Thyroid gland (tissue), 4 donors: ENCODE data around the gene SEC24D. TPM values are rescaled to one million over a fixed set of nuclear protein-coding genes. Genes with fewer than 3 reads are reported as not detected.
A peak's percentile ranks its signal among the peaks of the same experiment; 100 is the strongest.

ENCODE experiments used
- DNase-seq, 2 donors: peaks; one replicate each; pipeline ENCODE4 v3.0.0-alpha.2; 2019
- H3K27ac ChIP-seq, 3 donors: fragments of 200-600 bp; sonication (generic); 1 replicate in 2 of 3; 2 replicates in 1 of 3; pipeline ENCODE4 v1.5.1; 2016 to 2019; ENCODE audit warnings: mild to moderate bottlenecking in 1 of 3, moderate library complexity in 1 of 3
- H3K27me3 ChIP-seq: fragments of 200-600 bp; sonication (generic); one replicate; pipeline ENCODE4 v1.5.1; 2019
- H3K36me3 ChIP-seq, 2 donors: fragments of 200-600 bp; sonication (generic); one replicate each; pipeline ENCODE4 v1.5.1; 2016 to 2019
- H3K4me1 ChIP-seq, 2 donors: fragments of 200-600 bp; sonication (generic); one replicate each; pipeline ENCODE4 v1.5.1; 2017 to 2019
- H3K4me3 ChIP-seq, 3 donors: fragments of 200-600 bp; sonication (generic); replicated peaks in 1 of 3; 1 replicate in 2 of 3; 2 replicates in 1 of 3; pipeline ENCODE4 v1.5.1; 2016; ENCODE audit warnings: mild to moderate bottlenecking in 1 of 3
- H3K9me3 ChIP-seq: fragments of 200-600 bp; sonication (generic); one replicate; pipeline ENCODE4 v1.5.1; 2017
- CTCF ChIP-seq, 6 experiments: fragments of 200-600 bp in 3 of 6; fragments of 450-650 bp in 3 of 6; sonication (generic) in 3 of 6; IDR thresholded peaks; one replicate each; pipeline ENCODE4 v1.5.1; 2016 to 2019; ENCODE audit warnings: antibody characterized with exemption in 6 of 6, mild to moderate bottlenecking in 2 of 6, inconsistent platforms in 1 of 6, moderate library complexity in 1 of 6
- POLR2A ChIP-seq, 2 donors: fragments of 450-650 bp; IDR thresholded peaks; one replicate each; pipeline ENCODE4 v1.6.1; 2017; ENCODE audit warnings: antibody characterized with exemption in 2 of 2, mild to moderate bottlenecking in 2 of 2, moderate library complexity in 1 of 2
- WGBS, 2 donors: methylation state at CpG; one replicate each; pipeline ENCODE4 v1.1.5; 2017; 5-methylcytosine and 5-hydroxymethylcytosine counted together
- intact Hi-C: fragments of 100-400 bp; cut with DNase I; formaldehyde crosslinking; loops from one replicate; pipeline ENCODE4 v1.15.1; 2023
- total RNA-seq, 4 donors: library from RNA; depleted of rRNA; stranded (reverse); fragments of >200 nt; gene quantifications; one replicate each; pipeline ENCODE4 v1.2.3, GENCODE V29; 2016

The SEC24D gene
- total RNA-seq, 4 donors from 2014 or later = 56.3 to 120 (median 80.4) TPM

- Histone ChIP-seq H3K27ac (peak overlapping the region; percentile 92 to 99 (median 97)), H3K36me3 (peaks cover 17 to 25% of the 10 kb centered on the region in 2 donors), H3K4me3 (peak overlapping the region; percentile 67 to 86 (median 77)), H3K9me3 (no peaks in the 10 kb centered on the region), H3K4me1 (peaks cover 11 to 18% of the 10 kb centered on the region in 2 donors), H3K27me3 (no peaks in the 10 kb centered on the region)
- DNase-seq = peak; percentile 88 to 89
- no peak for TF ChIP-seq CTCF (IDR thresholded peaks at IDR 0.05)
- peak; percentile 41 to 91 for TF ChIP-seq POLR2A (IDR thresholded peaks at IDR 0.05)
- WGBS, 2 donors = 0% methylated on average over 11 to 13 of the region's 13 CpGs
- intact Hi-C loops = no loop called here
Measured at GRCh38 chr4:118834960-118835569, 861 bp downstream of the SEC24D start.

- intact Hi-C loops = no loop called here
- WGBS, 2 donors = 80 to 86% methylated on average over 4 of the region's 4 CpGs
- TF ChIP-seq POLR2A (IDR thresholded peaks at IDR 0.05) (no peak), CTCF (IDR thresholded peaks at IDR 0.05) (no peak)
- Histone ChIP-seq H3K9me3 (no peaks in the 10 kb centered on the region), H3K36me3 (peaks cover 23 to 29% of the 10 kb centered on the region in 2 donors), H3K4me3 (no peak overlapping the region), H3K4me1 (peaks cover 11 to 18% of the 10 kb centered on the region in 2 donors), H3K27ac (peak overlapping the region in 2 of 3 donors; percentile 97 to 99), H3K27me3 (no peaks in the 10 kb centered on the region)
- no peak for DNase-seq
Measured at GRCh38 chr4:118834070-118834469, 1.9 kb downstream of the SEC24D start.

GRCh38 chr4:118833192-118833820, 2.6 kb downstream of the SEC24D start:
- intact Hi-C loops = no loop called here
- no peaks in the 10 kb centered on the region for H3K27me3 ChIP-seq
- H3K4me3 ChIP-seq = no peak overlapping the region
- 93 to 94% methylated on average over 5 of the region's 5 CpGs for WGBS, 2 donors
- H3K4me1 ChIP-seq = peaks cover 11 to 18% of the 10 kb centered on the region in 2 donors
- peaks cover 24 to 29% of the 10 kb centered on the region in 2 donors for H3K36me3 ChIP-seq
- no peaks in the 10 kb centered on the region for H3K9me3 ChIP-seq
- H3K27ac ChIP-seq = no peak overlapping the region
- no peak for TF ChIP-seq CTCF (IDR thresholded peaks at IDR 0.05)
- TF ChIP-seq POLR2A (IDR thresholded peaks at IDR 0.05) = no peak
- no peak for DNase-seq

- TF ChIP-seq POLR2A (IDR thresholded peaks at IDR 0.05) (no peak), CTCF (IDR thresholded peaks at IDR 0.05) (no peak)
- H3K4me3 ChIP-seq = no peak overlapping the region
- no peak overlapping the region for H3K27ac ChIP-seq
- H3K4me1 ChIP-seq = peaks cover 17 to 28% of the 10 kb centered on the region in 2 donors
- H3K27me3 ChIP-seq = no peaks in the 10 kb centered on the region
- 95 to 96% methylated on average over 2 of the region's 2 CpGs for WGBS, 2 donors
- H3K9me3 ChIP-seq = no peaks in the 10 kb centered on the region
- peaks cover 27 to 30% of the 10 kb centered on the region in 2 donors for H3K36me3 ChIP-seq
- intact Hi-C loops = no loop called here
- DNase-seq = no peak
Measured at GRCh38 chr4:118829107-118829506, 6.8 kb downstream of the SEC24D start.
